H1 (cell line): ENCODE measurements around the gene WAC. TPM values are rescaled to one million over a fixed set of nuclear protein-coding genes. Genes with fewer than 3 reads are reported as not detected.

Source experiments
- CTCF ChIA-PET: fragments of 300-600 bp; sonication (Branson Sonifier 250); formaldehyde crosslinking; loops from one replicate; lab custom pipeline; 2021; ENCODE audit not compliant: partially characterized antibody; lab: Charles Lee
- POLR2A ChIA-PET: fragments of 300-600 bp; sonication (Branson Sonifier 250); formaldehyde crosslinking; loops from one replicate; lab custom pipeline; 2021; ENCODE audit warnings: inconsistent platforms; ENCODE audit not compliant: partially characterized antibody; lab: Charles Lee
- DNase-seq, 2 experiments: peaks; one replicate each; pipeline versions ENCODE4 v3.0.0 to v3.0.0-alpha.2; 2010 to 2022; ENCODE audit warnings: low spot score in 2 of 2, low read depth in 1 of 2, mixed read lengths in 1 of 2
- FAIRE-seq: peaks from 2 replicates; lab custom pipeline; 2011; peaks lifted over from hg19 to GRCh38; lab: Jason Lieb, UNC
- H2AFZ ChIP-seq: 2 replicates; pipeline ENCODE4 v1.8.1; 2012; ENCODE audit warnings: low read length, inconsistent platforms
- H2AK5ac ChIP-seq: 2 replicates; pipeline ENCODE4 v1.6.1; 2013; ENCODE audit warnings: low read depth, low read length
- H2BK120ac ChIP-seq: replicated peaks from 2 replicates; pipeline ENCODE3; 2013; ENCODE audit warnings: low read depth, low read length, inconsistent platforms
- H2BK12ac ChIP-seq: 2 replicates; pipeline ENCODE4 v1.6.1; 2013; ENCODE audit warnings: low read depth, low read length
- H2BK15ac ChIP-seq: 2 replicates; pipeline ENCODE4 v1.6.1; 2013; ENCODE audit warnings: low read length
- H2BK20ac ChIP-seq: 2 replicates; pipeline ENCODE4 v1.6.1; 2013; ENCODE audit warnings: low read length
- H2BK5ac ChIP-seq: 2 replicates; pipeline ENCODE4 v1.6.1; 2013; ENCODE audit warnings: low read depth, low read length
- H3K14ac ChIP-seq: 2 replicates; pipeline ENCODE4 v1.6.1; 2013; ENCODE audit warnings: inconsistent platforms; ENCODE audit not compliant: insufficient read length
- H3K18ac ChIP-seq: 2 replicates; pipeline ENCODE4 v1.6.1; 2013; ENCODE audit warnings: low read length; ENCODE audit errors: extremely low read depth
- H3K23ac ChIP-seq: 2 replicates; pipeline ENCODE4 v1.6.1; 2013; ENCODE audit warnings: inconsistent platforms; ENCODE audit not compliant: insufficient read length
- H3K23me2 ChIP-seq: 2 replicates; pipeline ENCODE4 v1.6.1; 2013; ENCODE audit warnings: low read depth, low read length
- H3K27ac ChIP-seq: 2 replicates; pipeline ENCODE4 v1.6.1; 2011; ENCODE audit warnings: low read depth, low read length, inconsistent platforms
- H3K27me3 ChIP-seq, 4 experiments: replicated peaks in 1 of 4; 1 replicate in 1 of 4; 2 replicates in 3 of 4; pipeline versions ENCODE4 v1.6.1 to v1.8.1; 2011 to 2013; ENCODE audit warnings: low read length in 3 of 4, mild to moderate bottlenecking in 3 of 4, inconsistent platforms in 2 of 4, mixed read lengths in 2 of 4, moderate library complexity in 1 of 4; ENCODE audit not compliant: control insufficient read depth in 3 of 4, insufficient read depth in 3 of 4; ENCODE audit errors: extremely low read depth in 1 of 4
- H3K36me3 ChIP-seq, 4 experiments: 2 replicates each; pipeline versions ENCODE4 v1.6.1 to v1.8.1; 2011 to 2013; ENCODE audit warnings: mild to moderate bottlenecking in 4 of 4, low read length in 3 of 4, moderate library complexity in 2 of 4, control low read depth in 1 of 4, inconsistent platforms in 1 of 4; ENCODE audit not compliant: insufficient read depth in 4 of 4, control insufficient read depth in 2 of 4
- H3K4ac ChIP-seq: replicated peaks from 2 replicates; pipeline ENCODE3; 2013; ENCODE audit warnings: low read length, low read depth, mixed read lengths, inconsistent platforms; ENCODE audit not compliant: insufficient read length
- H3K4me1 ChIP-seq, 4 experiments: replicated peaks in 1 of 4; 1 replicate in 1 of 4; 2 replicates in 3 of 4; pipeline versions ENCODE4 v1.6.1 to v1.8.1; 2011 to 2013; ENCODE audit warnings: low read length in 3 of 4, inconsistent platforms in 2 of 4, mixed read lengths in 1 of 4; ENCODE audit not compliant: insufficient read depth in 4 of 4, control insufficient read depth in 3 of 4
- H3K4me2 ChIP-seq, 2 experiments: 2 replicates each; pipeline versions ENCODE4 v1.6.1 to v1.8.1; 2011 to 2013; ENCODE audit warnings: low read depth in 2 of 2, low read length in 2 of 2, control low read depth in 1 of 2, inconsistent platforms in 1 of 2, mild to moderate bottlenecking in 1 of 2; ENCODE audit not compliant: insufficient read depth in 1 of 2
- H3K4me3 ChIP-seq, 4 experiments: fragments of 200-600, 300-600 bp in 1 of 4; sonication (generic), shearing (Covaris generic), sonication (Bioruptor Twin) in 1 of 4; 2 replicates each; pipeline versions ENCODE4 v1.5.1 to v1.8.1; 2011 to 2016; ENCODE audit warnings: low read length in 4 of 4, low read depth in 3 of 4, control low read depth in 2 of 4, inconsistent platforms in 2 of 4, mild to moderate bottlenecking in 2 of 4, mixed read lengths in 1 of 4, moderate library complexity in 1 of 4; ENCODE audit not compliant: insufficient read depth in 2 of 4; ENCODE audit errors: extremely low read depth in 1 of 4
- H3K56ac ChIP-seq: replicated peaks from 2 replicates; pipeline ENCODE3; 2013; ENCODE audit warnings: low read depth, mild to moderate bottlenecking, mixed read lengths, low read length, inconsistent platforms; ENCODE audit not compliant: insufficient read length
- H3K79me1 ChIP-seq: 2 replicates; pipeline ENCODE4 v1.6.1; 2013; ENCODE audit warnings: low read depth, low read length, control low read depth
- H3K79me2 ChIP-seq, 2 experiments: 2 replicates each; pipeline versions ENCODE4 v1.6.1 to v1.8.1; 2012 to 2013; ENCODE audit warnings: low read length in 2 of 2, mild to moderate bottlenecking in 2 of 2, inconsistent platforms in 1 of 2; ENCODE audit not compliant: insufficient read depth in 2 of 2, control insufficient read depth in 1 of 2
- H3K9ac ChIP-seq, 4 experiments: replicated peaks in 1 of 4; 1 replicate in 1 of 4; 2 replicates in 3 of 4; pipeline versions ENCODE4 v1.6.1 to v1.8.1; 2011 to 2013; ENCODE audit warnings: low read depth in 3 of 4, low read length in 3 of 4, control low read depth in 2 of 4, mild to moderate bottlenecking in 2 of 4, moderate library complexity in 2 of 4, inconsistent platforms in 1 of 4; ENCODE audit errors: extremely low read depth in 1 of 4
- H3K9me3 ChIP-seq, 2 experiments: 2 replicates each; pipeline versions ENCODE4 v1.6.1 to v1.8.1; 2012 to 2013; ENCODE audit warnings: mild to moderate bottlenecking in 2 of 2, moderate library complexity in 2 of 2, control low read depth in 1 of 2, inconsistent platforms in 1 of 2, low read depth in 1 of 2, low read length in 1 of 2, mixed read lengths in 1 of 2; ENCODE audit not compliant: insufficient read depth in 2 of 2
- H4K20me1 ChIP-seq, 2 experiments: replicated peaks in 1 of 2; 2 replicates each; pipeline versions ENCODE3 to v1.8.1; 2011 to 2013; ENCODE audit warnings: inconsistent platforms in 2 of 2, low read length in 2 of 2, mild to moderate bottlenecking in 1 of 2; ENCODE audit not compliant: insufficient read depth in 2 of 2, control insufficient read depth in 1 of 2
- H4K5ac ChIP-seq: 2 replicates; pipeline ENCODE4 v1.6.1; 2013; ENCODE audit warnings: low read length, low read depth, mixed read lengths, inconsistent platforms; ENCODE audit not compliant: insufficient read length
- H4K8ac ChIP-seq: 2 replicates; pipeline ENCODE4 v1.8.0; 2013; ENCODE audit warnings: mild to moderate bottlenecking, moderate library complexity, low read length, inconsistent platforms; ENCODE audit not compliant: insufficient read depth; ENCODE audit errors: extremely low read depth
- H4K91ac ChIP-seq: replicated peaks from 2 replicates; pipeline ENCODE3; 2013; ENCODE audit warnings: low read length, mixed read lengths, inconsistent platforms; ENCODE audit not compliant: insufficient read length
- ATF2 ChIP-seq: IDR thresholded peaks from 2 replicates; pipeline ENCODE4 v1.6.1; 2012; ENCODE audit warnings: low read length, inconsistent platforms
- CBX5 ChIP-seq: fragments of 300-800, 300-1000 bp; sonication (generic); IDR thresholded peaks from 2 replicates; pipeline ENCODE4 v1.7.1; 2016; ENCODE audit warnings: antibody characterized with exemption, low read length, low read depth
- CHD1 ChIP-seq: IDR thresholded peaks from 2 replicates; pipeline ENCODE4 v1.6.1; 2012; ENCODE audit warnings: low read depth, low read length, improper control_type of control experiment
- CTBP2 ChIP-seq: IDR thresholded peaks from 2 replicates; pipeline ENCODE4 v1.7.0; 2011; ENCODE audit warnings: borderline replicate concordance, mild to moderate bottlenecking, moderate library complexity, mixed read lengths, low read length; ENCODE audit not compliant: insufficient read depth, insufficient read length
- KDM4A ChIP-seq: IDR thresholded peaks from one replicate; pipeline ENCODE4 v1.7.1; 2012; ENCODE audit warnings: low read depth, mild to moderate bottlenecking, moderate library complexity, low read length, inconsistent platforms; ENCODE audit not compliant: severe bottlenecking
- NRF1 ChIP-seq: IDR thresholded peaks from 2 replicates; pipeline ENCODE4 v1.6.1; 2011; ENCODE audit warnings: mild to moderate bottlenecking, low read depth, low read length, improper control_type of control experiment
- POU5F1 ChIP-seq: IDR thresholded peaks from 2 replicates; pipeline ENCODE4 v1.6.1; 2011; ENCODE audit warnings: low read depth, mild to moderate bottlenecking, low read length, moderate library complexity
- RFX5 ChIP-seq: IDR thresholded peaks from 2 replicates; pipeline ENCODE4 v1.6.1; 2011; ENCODE audit warnings: low read depth, low read length, improper control_type of control experiment, borderline replicate concordance
- SIRT6 ChIP-seq: IDR thresholded peaks from one replicate; pipeline ENCODE4 v1.7.1; 2012; ENCODE audit warnings: low read length, inconsistent platforms
- SIX5 ChIP-seq: IDR thresholded peaks from 2 replicates; pipeline ENCODE4 v1.6.1; 2011; ENCODE audit warnings: mild to moderate bottlenecking, low read depth, low read length
- SRF ChIP-seq: IDR thresholded peaks from 2 replicates; pipeline ENCODE4 v1.6.1; 2011; ENCODE audit warnings: mild to moderate bottlenecking, low read depth, low read length, moderate library complexity
- polyA plus RNA-seq, 7 experiments: library from polyadenylated mRNA; depleted of rRNA in 3 of 7; stranded (reverse) in 5 of 7; unstranded in 2 of 7; fragments of >200 nt in 5 of 7; fragments of 200-250 nt in 2 of 7; gene quantifications; 1 replicate in 5 of 7; 2 replicates in 1 of 7; 4 replicates in 1 of 7; pipeline versions ENCODE4 v1.2.1 to v1.2.3, GENCODE V29; 2011 to 2013; ENCODE audit warnings: missing spikeins in 2 of 7, mixed read lengths in 2 of 7
- total RNA-seq: library from RNA; stranded (reverse); fragmentation: NEBNext Ultra II Directional; extraction: Animal tissue kit (Norgen Biotek cat#: 25700); gene quantifications from 2 replicates; pipeline ENCODE4 v1.2.1, GENCODE V29; 2021

WAC gene
- total and polyA plus RNA-seq, 2 of the 8 experiments (the other 6 are each of a cell fraction or from before 2014, with no cell fraction given): 72.9 to 128 TPM

- ChIA-PET CTCF (no interaction called here), POLR2A (interaction anchor here (0.6 to 7.4 kb wide), 5 partner anchors 8 to 705 kb away, joined by 3 to 87 read pairs (median 3); partner anchors contain the start of gene WAC)
- H4K20me1 ChIP-seq: peaks cover 17% of the 10 kb centered on the region in 2 experiments
- no peak overlapping the region for H2BK5ac ChIP-seq
- no peak overlapping the region for H3K9ac ChIP-seq
- H2AFZ ChIP-seq: no peak overlapping the region
- H2BK20ac ChIP-seq: no peak overlapping the region
- H2BK120ac ChIP-seq: no peak overlapping the region
- no peak overlapping the region for H3K18ac ChIP-seq
- no peak overlapping the region for H4K5ac ChIP-seq
- no peaks in the 10 kb centered on the region for H3K27me3 ChIP-seq
- no peak overlapping the region for H3K27ac ChIP-seq
- H3K36me3 ChIP-seq: peaks cover 0 to 94% (median 55%) of the 10 kb centered on the region in 4 experiments; a peak in 6 of 8 replicates
- peaks cover 24 to 100% of the 10 kb centered on the region in 2 experiments for H3K79me2 ChIP-seq
- H3K9me3 ChIP-seq: no peaks in the 10 kb centered on the region
- no peak for FAIRE-seq
- H3K23me2 ChIP-seq: no peaks in the 10 kb centered on the region
- H2BK12ac ChIP-seq: no peak overlapping the region
- H3K23ac ChIP-seq: no peak overlapping the region
- no peaks in the 10 kb centered on the region for H3K4me1 ChIP-seq
- no peak overlapping the region for H3K56ac ChIP-seq
- H3K14ac ChIP-seq: no peak overlapping the region
- H4K8ac ChIP-seq: no peak overlapping the region
- no peak overlapping the region for H3K4me2 ChIP-seq
- no peaks in the 10 kb centered on the region; the same call in 1 of the 2 replicates for H3K79me1 ChIP-seq
- no peak for DNase-seq
- no peak overlapping the region for H2BK15ac ChIP-seq
- no peak overlapping the region for H2AK5ac ChIP-seq
- H3K4me3 ChIP-seq: no peak overlapping the region
- H4K91ac ChIP-seq: no peak overlapping the region
- no peak overlapping the region for H3K4ac ChIP-seq
- TF ChIP-seq CBX5 (no peak), SIRT6 (no peak), SRF (no peak), RFX5 (no peak), CHD1 (no peak), NRF1 (no peak), SIX5 (no peak), POU5F1 (no peak), ATF2 (no peak), KDM4A (no peak), CTBP2 (no peak)
Observed at GRCh38 chr10:28542728-28543127, 9.8 kb downstream of the WAC start.
